Fibroblast of lung (primary cell): ENCODE measurements around the gene EEF2K. TPM values are rescaled to one million over a fixed set of nuclear protein-coding genes. Genes with fewer than 3 reads are reported as not detected.

Experiments
- DNase-seq, 2 donors: peaks; one replicate each; pipeline versions ENCODE4 v3.0.0 to v3.0.0-alpha.2; 2010; ENCODE audit warnings: low read depth in 2 of 2
- H2AFZ ChIP-seq: 2 replicates; pipeline ENCODE4 v1.5.1; 2012; ENCODE audit warnings: low read length, control low read depth, inconsistent platforms
- H3K27ac ChIP-seq: 2 replicates; pipeline ENCODE4 v1.5.1; 2011; ENCODE audit warnings: low read length, control low read depth; ENCODE audit not compliant: insufficient read depth
- H3K27me3 ChIP-seq: 2 replicates; pipeline ENCODE4 v1.5.1; 2011; ENCODE audit warnings: mild to moderate bottlenecking, low read length; ENCODE audit not compliant: control insufficient read depth, insufficient read depth
- H3K36me3 ChIP-seq: 2 replicates; pipeline ENCODE4 v1.5.1; 2011; ENCODE audit warnings: low read length; ENCODE audit not compliant: control insufficient read depth, insufficient read depth
- H3K4me1 ChIP-seq: 2 replicates; pipeline ENCODE4 v1.5.1; 2011; ENCODE audit warnings: low read length; ENCODE audit not compliant: control insufficient read depth, insufficient read depth; ENCODE audit errors: extremely low read depth
- H3K4me2 ChIP-seq: 2 replicates; pipeline ENCODE4 v1.5.1; 2011; ENCODE audit warnings: low read length, control low read depth; ENCODE audit not compliant: insufficient read depth; ENCODE audit errors: extremely low read depth
- H3K4me3 ChIP-seq, 4 experiments: fragments of 200-600 bp in 1 of 4; sonication (generic) in 1 of 4; replicated peaks in 1 of 4; 2 replicates each; pipeline ENCODE4 v1.5.1; 2011 to 2016; ENCODE audit warnings: low read length in 4 of 4, low read depth in 3 of 4, mild to moderate bottlenecking in 3 of 4, control low read depth in 2 of 4, inconsistent platforms in 1 of 4, mixed read lengths in 1 of 4; ENCODE audit not compliant: insufficient read depth in 1 of 4; ENCODE audit errors: control extremely low read depth in 1 of 4
- H3K79me2 ChIP-seq: 2 replicates; pipeline ENCODE4 v1.5.1; 2012; ENCODE audit warnings: mild to moderate bottlenecking, low read length, inconsistent platforms; ENCODE audit not compliant: control insufficient read depth, insufficient read depth
- H3K9ac ChIP-seq: 2 replicates; pipeline ENCODE4 v1.5.1; 2011; ENCODE audit warnings: mild to moderate bottlenecking, low read length, control low read depth; ENCODE audit not compliant: insufficient read depth
- H3K9me3 ChIP-seq: 2 replicates; pipeline ENCODE4 v1.5.1; 2012; ENCODE audit warnings: low read depth, low read length; ENCODE audit not compliant: control insufficient read depth, insufficient read depth
- H4K20me1 ChIP-seq: 2 replicates; pipeline ENCODE4 v1.5.1; 2011; ENCODE audit warnings: low read length; ENCODE audit not compliant: control insufficient read depth, insufficient read depth; ENCODE audit errors: extremely low read depth
- EZH2 ChIP-seq: IDR thresholded peaks from 2 replicates; pipeline ENCODE4 v1.5.1; 2012; ENCODE audit warnings: low read length, control low read depth, mild to moderate bottlenecking; ENCODE audit errors: missing control alignments
- polyA plus RNA-seq, 2 donors: library from polyadenylated mRNA; depleted of rRNA in 1 of 2; stranded (reverse) in 1 of 2; unstranded in 1 of 2; fragments of >200 nt; gene quantifications; 2 replicates each; pipeline ENCODE4 v1.2.1, GENCODE V29; 2011 to 2012; ENCODE audit warnings: missing spikeins in 1 of 2
- total RNA-seq: library from RNA; depleted of rRNA; stranded (reverse); fragments of >200 nt; gene quantifications from 2 replicates; pipeline ENCODE4 v1.2.1, GENCODE V29; 2014
- TF ChIP-seq, protein P1 (sequence below), 2 donors: IDR thresholded peaks in 1 of 2; conservative IDR thresholded peaks in 1 of 2; 1 replicate in 1 of 2; 2 replicates in 1 of 2; pipeline ENCODE4 v1.5.1; 2011 to 2012; ENCODE audit warnings: low read length in 2 of 2, control low read depth in 1 of 2, inconsistent platforms in 1 of 2, low read depth in 1 of 2, mild to moderate bottlenecking in 1 of 2

The EEF2K gene
- total and polyA plus RNA-seq, 2 donors (not counting 1 experiment from before 2014, with no cell fraction given), result 8.9 to 22.6 TPM

DNA sequence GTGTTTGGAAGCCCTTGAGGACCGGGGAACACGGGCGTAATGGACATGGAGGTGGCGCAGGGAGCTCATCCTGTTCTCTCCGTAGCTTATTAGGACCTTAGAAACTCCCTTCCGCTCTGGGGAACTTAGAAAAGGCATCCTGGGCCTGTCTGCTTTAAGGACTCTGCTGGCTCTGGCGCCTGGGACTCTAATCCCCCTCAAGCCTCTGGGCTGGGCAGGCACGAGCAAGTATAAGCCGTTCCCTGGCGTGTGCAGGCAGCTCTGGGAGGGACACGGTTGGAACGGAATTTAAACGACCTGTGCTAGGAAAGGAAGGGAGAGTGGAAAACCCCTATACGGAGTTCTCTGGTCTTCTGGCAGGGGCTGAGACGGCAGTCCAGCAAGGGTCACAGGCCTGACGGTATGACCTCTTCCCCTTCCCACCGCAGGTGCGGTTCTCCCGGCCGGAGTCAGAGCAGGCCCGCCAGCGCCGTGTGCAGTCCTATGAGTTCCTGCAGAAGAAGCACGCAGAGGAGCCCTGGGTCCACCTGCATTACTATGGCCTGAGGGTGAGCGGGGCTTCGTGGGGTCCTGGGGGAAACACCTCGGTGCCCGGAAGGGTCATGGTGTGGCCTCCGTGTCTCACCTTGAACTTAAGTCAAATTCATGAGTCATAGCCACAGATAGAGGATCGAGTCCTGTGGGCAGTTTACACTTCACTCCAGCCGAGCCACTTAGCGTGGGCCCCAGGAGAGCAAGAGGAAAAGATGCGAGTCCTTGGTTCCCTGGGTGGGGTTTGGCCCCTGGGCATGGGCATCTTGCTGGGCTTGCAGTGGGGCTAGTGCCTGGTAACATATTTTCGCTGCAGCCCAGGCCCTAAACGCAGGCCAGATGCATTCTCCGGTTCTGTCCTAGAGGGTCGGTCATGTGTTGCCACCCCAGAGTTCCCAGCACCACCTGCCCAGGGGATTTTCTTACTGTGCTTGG, 108.9 kb downstream of the EEF2K start:
- no peak overlapping the region for H3K27ac ChIP-seq
- no peak overlapping the region for H3K4me2 ChIP-seq
- no peak overlapping the region for H3K9ac ChIP-seq
- H3K4me3 ChIP-seq, result no peak overlapping the region
- no peak overlapping the region for H2AFZ ChIP-seq
- H3K27me3 ChIP-seq, result no peaks in the 10 kb centered on the region
- DNase-seq, result no peak
- H3K36me3 ChIP-seq, result peaks cover 10% of the 10 kb centered on the region
- TF ChIP-seq, protein P1, sequence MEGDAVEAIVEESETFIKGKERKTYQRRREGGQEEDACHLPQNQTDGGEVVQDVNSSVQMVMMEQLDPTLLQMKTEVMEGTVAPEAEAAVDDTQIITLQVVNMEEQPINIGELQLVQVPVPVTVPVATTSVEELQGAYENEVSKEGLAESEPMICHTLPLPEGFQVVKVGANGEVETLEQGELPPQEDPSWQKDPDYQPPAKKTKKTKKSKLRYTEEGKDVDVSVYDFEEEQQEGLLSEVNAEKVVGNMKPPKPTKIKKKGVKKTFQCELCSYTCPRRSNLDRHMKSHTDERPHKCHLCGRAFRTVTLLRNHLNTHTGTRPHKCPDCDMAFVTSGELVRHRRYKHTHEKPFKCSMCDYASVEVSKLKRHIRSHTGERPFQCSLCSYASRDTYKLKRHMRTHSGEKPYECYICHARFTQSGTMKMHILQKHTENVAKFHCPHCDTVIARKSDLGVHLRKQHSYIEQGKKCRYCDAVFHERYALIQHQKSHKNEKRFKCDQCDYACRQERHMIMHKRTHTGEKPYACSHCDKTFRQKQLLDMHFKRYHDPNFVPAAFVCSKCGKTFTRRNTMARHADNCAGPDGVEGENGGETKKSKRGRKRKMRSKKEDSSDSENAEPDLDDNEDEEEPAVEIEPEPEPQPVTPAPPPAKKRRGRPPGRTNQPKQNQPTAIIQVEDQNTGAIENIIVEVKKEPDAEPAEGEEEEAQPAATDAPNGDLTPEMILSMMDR (conservative IDR thresholded peaks at IDR 0.05 in 1 of 2, IDR thresholded peaks at IDR 0.05 in 1 of 2; ENCODE audit: low read depth in 1 of 2, low read length in 2 of 2), result no peak
- no peak for TF ChIP-seq EZH2
- H3K9me3 ChIP-seq, result no peaks in the 10 kb centered on the region
- H4K20me1 ChIP-seq, result no peaks in the 10 kb centered on the region
- H3K79me2 ChIP-seq, result no peaks in the 10 kb centered on the region
- H3K4me1 ChIP-seq, result no peaks in the 10 kb centered on the region

DNA sequence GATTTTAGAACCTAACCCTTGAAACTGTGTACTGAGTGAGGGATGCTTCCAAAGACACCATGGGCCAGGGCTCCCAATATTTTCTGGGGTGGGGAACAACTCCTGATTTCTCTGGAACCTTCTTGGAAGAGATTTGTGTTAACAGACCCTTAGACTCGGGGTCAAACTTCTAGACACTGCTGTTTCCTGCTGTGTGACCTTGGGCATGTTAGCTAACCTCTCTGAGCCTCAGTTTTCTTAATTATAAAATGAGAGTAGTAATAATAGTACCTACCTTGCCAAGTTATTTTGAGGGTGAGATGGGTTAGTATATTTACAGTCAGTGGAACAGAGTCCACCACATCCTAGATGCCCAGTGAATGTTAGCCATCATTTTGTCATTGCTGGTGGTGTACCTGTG, 109.9 kb downstream of the EEF2K start:
- H3K79me2 ChIP-seq, result no peaks in the 10 kb centered on the region
- H4K20me1 ChIP-seq, result no peaks in the 10 kb centered on the region
- no peak for TF ChIP-seq EZH2
- TF ChIP-seq, protein P1 (conservative IDR thresholded peaks at IDR 0.05 in 1 of 2, IDR thresholded peaks at IDR 0.05 in 1 of 2; ENCODE audit: low read depth in 1 of 2, low read length in 2 of 2), result no peak
- DNase-seq, result no peak
- no peak overlapping the region for H3K27ac ChIP-seq
- no peak overlapping the region for H3K9ac ChIP-seq
- H2AFZ ChIP-seq, result no peak overlapping the region
- no peak overlapping the region for H3K4me3 ChIP-seq
- H3K9me3 ChIP-seq, result no peaks in the 10 kb centered on the region
- no peaks in the 10 kb centered on the region for H3K27me3 ChIP-seq
- peaks cover 9% of the 10 kb centered on the region for H3K36me3 ChIP-seq
- H3K4me2 ChIP-seq, result no peak overlapping the region
- no peaks in the 10 kb centered on the region for H3K4me1 ChIP-seq

DNA sequence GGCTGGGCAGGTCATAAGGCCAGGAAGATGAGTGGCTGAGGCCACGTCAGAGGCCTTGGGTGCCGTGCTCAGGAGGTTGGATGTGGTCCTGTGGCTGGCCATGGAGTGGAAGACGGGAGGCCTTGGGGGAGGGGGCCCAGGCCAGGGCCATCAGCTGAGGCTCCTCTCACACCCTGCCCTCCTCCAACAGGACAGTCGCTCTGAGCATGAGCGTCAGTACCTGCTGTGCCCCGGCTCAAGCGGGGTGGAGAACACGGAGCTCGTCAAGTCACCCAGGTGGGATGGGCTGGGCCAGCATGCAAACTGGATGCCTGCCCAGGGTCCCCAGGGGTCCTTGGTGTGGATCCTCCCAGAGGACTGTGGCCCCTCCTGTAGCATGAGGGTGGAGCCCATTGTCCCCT, 110.3 kb downstream of the EEF2K start:
- Histone ChIP-seq H2AFZ (no peak overlapping the region), H3K27me3 (no peaks in the 10 kb centered on the region), H3K4me2 (no peak overlapping the region), H3K27ac (no peak overlapping the region), H3K4me3 (no peak overlapping the region), H3K4me1 (no peaks in the 10 kb centered on the region), H3K9ac (no peak overlapping the region), H4K20me1 (no peaks in the 10 kb centered on the region), H3K79me2 (no peaks in the 10 kb centered on the region), H3K36me3 (peaks cover 9% of the 10 kb centered on the region), H3K9me3 (no peaks in the 10 kb centered on the region)
- TF ChIP-seq, protein P1 (conservative IDR thresholded peaks at IDR 0.05 in 1 of 2, IDR thresholded peaks at IDR 0.05 in 1 of 2; ENCODE audit: low read depth in 1 of 2, low read length in 2 of 2), result no peak
- no peak for TF ChIP-seq EZH2
- DNase-seq, result no peak
